NCI-H526 (cell line): ENCODE results near the gene TBC1D10A.

Experiments
- DNase-seq, 2 experiments: peaks; one replicate each; lab custom pipeline; 2025; lab: John Stamatoyannopoulos, UW

The TBC1D10A gene

DNA sequence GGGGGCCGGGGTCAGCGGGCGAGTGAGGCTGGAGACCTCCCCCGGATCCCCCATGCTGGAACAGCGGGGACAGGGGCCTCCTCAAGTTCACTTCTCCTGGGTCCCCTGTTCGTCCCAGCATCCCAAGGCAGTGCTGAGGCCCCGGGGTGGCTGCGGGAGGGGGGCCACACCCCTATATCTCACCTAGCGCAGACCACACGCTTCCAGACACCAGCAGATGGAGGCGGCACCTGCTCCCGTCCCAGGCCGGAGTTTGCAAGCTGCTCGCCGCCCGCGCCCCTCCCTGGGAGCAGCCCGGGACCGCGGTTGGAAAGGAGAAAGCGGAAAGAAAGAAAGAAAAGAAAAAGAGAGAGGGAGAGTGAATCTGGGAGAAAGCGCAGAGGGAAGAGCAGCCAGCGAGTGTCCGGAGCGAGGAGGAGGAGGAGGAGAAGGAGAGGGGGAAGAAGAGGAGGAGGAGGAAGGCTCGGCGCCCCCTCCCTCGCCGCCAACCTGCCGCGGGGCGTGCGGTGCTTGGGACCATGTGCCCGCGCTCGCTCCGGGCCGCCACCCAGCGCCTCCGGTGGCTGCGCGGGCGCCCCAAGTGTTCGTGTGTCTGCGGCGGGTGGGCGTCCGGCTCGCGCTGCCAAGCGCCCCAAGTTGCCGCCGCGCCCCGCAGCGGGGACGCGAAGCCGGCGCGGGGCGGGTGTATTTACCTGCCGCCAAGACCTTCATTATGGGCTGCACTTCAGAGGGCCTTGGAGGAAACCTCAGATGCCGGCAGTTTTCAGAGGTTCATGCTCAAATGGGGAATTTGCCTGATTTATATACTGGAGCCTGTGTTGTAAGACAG lies 80.5 kb downstream of the TBC1D10A start, which contains the start of gene LIF:
Gene LIF (minus strand): TSS at position 775 of the 829 bp plus-strand sequence. CDS start 64 bp downstream, at position 711.
- peak in 1 of 2 experiments; percentile 52 for DNase-seq

DNA sequence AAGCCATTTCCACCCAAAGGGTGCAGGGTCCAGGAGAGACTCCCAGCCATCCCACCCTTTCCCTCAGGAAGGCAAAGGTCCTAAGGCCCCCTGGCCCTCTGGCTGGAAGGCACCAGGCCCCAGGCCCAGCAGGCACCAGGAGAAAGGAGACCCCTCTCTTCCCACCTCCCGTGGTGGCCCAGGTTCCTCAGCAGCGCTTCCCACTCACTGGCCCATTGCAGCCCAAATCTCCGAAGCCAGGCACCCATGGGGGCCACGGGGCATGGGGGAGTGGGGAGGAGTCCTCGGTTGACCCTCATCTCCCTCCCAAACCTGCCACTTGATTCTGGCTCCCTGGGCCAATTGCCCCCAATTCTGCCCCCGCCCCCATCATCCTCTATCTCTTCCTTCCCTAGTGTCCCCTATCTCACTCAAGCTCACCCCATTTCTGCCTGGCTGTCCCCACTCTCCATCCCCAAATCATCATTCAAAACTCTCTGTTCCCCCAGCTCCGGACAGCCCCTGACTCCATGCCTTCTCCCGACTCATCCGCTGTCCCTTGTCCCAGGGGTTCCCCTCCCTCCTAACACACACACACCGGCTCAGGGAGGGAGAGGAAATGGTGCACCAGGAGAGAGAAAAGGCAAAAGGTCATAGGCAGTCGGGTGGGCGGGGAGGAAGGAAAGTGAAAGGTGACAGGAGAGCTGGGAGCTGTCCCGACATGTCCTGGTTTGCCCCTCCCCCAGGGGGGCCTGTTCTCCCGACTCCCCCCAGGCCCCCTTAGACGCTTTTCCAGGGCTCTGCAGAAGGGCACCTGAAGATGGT lies 81.4 kb downstream of the TBC1D10A start:
- DNase-seq: no peak

DNA sequence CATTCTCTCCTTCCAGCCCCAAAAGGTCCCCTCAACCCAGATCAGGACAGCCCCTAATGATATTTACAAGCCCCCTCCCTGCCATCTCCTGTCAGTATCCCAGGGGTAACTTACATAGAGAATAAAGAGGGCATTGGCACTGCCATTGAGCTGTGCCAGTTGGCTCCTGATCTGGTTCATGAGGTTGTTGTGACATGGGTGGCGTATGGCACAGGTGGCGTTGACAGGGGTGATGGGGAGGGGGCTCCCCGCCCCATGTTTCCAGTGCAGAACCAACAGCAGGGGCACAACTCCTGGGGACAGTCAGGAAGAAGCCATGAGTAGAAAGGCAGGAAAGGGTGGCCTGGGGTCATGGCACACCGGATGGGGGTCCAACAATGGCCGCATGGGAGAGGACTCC lies 82.1 kb downstream of the TBC1D10A start:
- no peak for DNase-seq

DNA sequence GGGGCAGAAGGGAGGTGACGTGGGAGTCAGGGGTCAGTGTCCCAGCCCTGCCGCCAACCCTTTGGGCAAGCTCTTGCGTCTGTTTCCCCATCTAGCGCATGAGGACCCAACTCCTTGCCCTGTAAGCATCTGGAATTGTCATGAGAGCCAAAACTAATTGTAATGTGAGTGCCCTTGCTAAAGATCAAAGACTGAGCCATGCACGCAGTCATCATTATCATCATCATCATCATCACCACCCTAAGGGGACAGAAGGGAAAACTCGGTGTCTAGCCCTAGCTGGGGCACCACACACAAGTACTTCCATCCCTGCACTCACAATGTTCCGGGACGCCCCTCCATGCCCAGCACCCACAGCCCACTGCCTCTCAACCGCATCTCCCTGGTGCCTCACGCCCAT lies 82.7 kb downstream of the TBC1D10A start:
- no peak for DNase-seq

DNA sequence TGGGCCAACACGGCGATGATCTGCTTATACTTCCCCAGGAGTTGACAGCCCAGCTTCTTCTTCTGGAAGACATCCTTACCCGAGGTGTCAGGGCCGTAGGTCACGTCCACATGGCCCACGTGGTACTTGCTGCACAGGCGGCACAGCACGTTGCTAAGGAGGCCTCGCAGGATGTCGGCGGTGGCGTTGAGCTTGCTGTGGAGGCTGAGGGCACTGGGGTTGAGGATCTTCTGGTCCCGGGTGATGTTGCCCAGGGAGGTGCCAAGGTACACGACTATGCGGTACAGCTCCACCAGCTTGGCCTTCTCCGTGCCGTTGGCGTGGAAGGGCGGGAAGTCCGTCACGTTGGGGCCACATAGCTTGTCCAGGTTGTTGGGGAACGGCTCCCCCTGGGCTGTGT lies 83.1 kb downstream of the TBC1D10A start:
- no peak for DNase-seq
